ENCODE data around the gene UCHL1. TPM values are rescaled to one million over a fixed set of nuclear protein-coding genes. Genes with fewer than 3 reads are reported as not detected.

UCHL1 gene
- total RNA-seq, 6 donors from 2014 or later, result 2.4 to 10.8 (median 7.3) TPM

DNA sequence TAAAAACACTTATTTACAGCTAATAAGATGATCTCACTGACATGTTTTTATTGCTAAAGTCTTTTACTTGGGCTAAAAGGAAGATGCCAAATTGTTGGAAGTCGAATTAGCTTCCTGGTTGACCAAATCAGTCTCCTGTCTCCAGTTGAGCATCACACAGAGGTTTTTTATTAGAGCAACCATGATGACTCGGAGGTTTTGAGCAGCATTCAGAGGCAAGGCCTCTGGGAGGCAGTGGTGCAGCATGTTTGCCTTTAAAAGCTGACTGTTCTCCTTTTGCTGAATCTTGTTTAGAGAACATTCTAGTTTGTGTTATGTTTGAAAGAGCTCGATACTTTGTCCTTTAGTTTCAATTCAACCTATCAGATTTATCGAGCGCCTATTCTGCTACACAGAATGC lies 2.1 kb downstream of the UCHL1 start:
- DNase-seq (no peak), ATAC-seq (ENCODE audit: low FRiP score in 2 of 2) (peak in 1 of 2 donors; percentile 46)
- WGBS, 2 donors, result 74% methylated on average over 5 of the region's 5 CpGs
- no peak for TF ChIP-seq POLR2AphosphoS5 (IDR thresholded peaks at IDR 0.05)
- TF ChIP-seq, protein P1, sequence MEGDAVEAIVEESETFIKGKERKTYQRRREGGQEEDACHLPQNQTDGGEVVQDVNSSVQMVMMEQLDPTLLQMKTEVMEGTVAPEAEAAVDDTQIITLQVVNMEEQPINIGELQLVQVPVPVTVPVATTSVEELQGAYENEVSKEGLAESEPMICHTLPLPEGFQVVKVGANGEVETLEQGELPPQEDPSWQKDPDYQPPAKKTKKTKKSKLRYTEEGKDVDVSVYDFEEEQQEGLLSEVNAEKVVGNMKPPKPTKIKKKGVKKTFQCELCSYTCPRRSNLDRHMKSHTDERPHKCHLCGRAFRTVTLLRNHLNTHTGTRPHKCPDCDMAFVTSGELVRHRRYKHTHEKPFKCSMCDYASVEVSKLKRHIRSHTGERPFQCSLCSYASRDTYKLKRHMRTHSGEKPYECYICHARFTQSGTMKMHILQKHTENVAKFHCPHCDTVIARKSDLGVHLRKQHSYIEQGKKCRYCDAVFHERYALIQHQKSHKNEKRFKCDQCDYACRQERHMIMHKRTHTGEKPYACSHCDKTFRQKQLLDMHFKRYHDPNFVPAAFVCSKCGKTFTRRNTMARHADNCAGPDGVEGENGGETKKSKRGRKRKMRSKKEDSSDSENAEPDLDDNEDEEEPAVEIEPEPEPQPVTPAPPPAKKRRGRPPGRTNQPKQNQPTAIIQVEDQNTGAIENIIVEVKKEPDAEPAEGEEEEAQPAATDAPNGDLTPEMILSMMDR (IDR thresholded peaks at IDR 0.05), result peak in 2 of 6 experiments; percentile 30 to 39
- Histone ChIP-seq H3K27me3 (peaks cover 6 to 15% (median 13%) of the 10 kb centered on the region in 4 donors), H3K36me3 (no peaks in the 10 kb centered on the region), H3K4me1 (peaks cover 16 to 19% (median 16%) of the 10 kb centered on the region in 4 donors), H3K9me3 (no peaks in the 10 kb centered on the region), H3K27ac (no peak overlapping the region), H3K4me3 (no peak overlapping the region)

DNA sequence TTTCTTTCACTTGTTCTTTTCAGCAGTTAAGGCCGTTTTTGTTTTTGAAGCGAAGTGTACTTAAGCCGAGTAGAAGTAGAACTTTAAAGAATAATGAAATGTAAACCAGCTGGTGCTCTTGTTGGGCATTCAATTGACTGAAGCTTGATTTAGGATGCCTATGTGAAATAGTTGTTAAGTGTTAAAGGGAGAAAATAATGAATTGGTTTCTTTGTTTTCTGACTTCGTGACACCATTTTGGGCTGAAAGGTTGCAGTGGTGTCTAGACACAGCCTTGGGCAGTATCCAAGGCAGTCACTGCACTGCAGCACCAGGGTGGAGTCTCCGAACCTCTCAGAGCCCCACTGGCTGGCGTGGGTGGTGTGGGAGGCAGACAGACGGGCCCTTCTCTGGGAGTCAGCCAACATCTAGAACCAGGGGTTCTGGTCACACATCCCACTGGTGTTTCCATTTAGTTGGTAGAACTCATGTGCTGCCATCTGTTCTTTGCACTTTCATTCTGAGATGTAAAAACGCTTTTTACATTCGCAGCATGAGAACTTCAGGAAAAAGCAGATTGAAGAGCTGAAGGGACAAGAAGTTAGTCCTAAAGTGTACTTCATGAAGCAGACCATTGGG lies 3.5 kb downstream of the UCHL1 start:
- H3K36me3 ChIP-seq, result no peaks in the 10 kb centered on the region
- no peak for ATAC-seq (ENCODE audit: low FRiP score in 2 of 2)
- TF ChIP-seq POLR2AphosphoS5 (IDR thresholded peaks at IDR 0.05), result no peak
- no peak for TF ChIP-seq POLR2A (IDR thresholded peaks at IDR 0.05)
- TF ChIP-seq, protein P1 (IDR thresholded peaks at IDR 0.05), result no peak
- TF ChIP-seq EP300 (IDR thresholded peaks at IDR 0.05), result no peak
- no peak overlapping the region for H3K4me3 ChIP-seq
- WGBS, 2 donors, result 83 to 90% methylated on average over 9 of the region's 9 CpGs
- H3K4me1 ChIP-seq, result peaks cover 16 to 19% (median 16%) of the 10 kb centered on the region in 4 donors
- no peak overlapping the region for H3K27ac ChIP-seq
- H3K9me3 ChIP-seq, result no peaks in the 10 kb centered on the region
- peaks cover 6 to 15% (median 13%) of the 10 kb centered on the region in 4 donors for H3K27me3 ChIP-seq
- DNase-seq, result no peak

DNA sequence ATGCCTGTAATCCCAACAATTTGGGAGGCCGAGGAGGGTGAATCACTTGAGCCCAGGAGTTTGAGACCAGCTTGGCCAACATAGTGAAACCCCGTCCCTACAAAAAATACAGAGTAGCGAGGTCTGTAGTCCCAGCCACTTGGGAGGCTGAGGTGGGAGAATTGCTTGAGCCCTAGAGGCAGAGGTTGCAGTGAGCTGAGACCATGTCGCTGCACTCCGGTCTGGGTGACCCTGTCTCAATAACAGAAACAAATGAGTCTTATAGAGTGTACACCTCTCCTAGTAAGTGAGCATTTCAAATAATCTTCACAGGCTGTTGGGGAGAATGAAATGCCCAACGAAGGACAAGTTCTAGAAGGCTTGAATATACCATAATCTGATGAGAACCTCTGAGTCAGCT lies 5.5 kb downstream of the UCHL1 start:
- no peak for ATAC-seq (ENCODE audit: low FRiP score in 2 of 2)

DNA sequence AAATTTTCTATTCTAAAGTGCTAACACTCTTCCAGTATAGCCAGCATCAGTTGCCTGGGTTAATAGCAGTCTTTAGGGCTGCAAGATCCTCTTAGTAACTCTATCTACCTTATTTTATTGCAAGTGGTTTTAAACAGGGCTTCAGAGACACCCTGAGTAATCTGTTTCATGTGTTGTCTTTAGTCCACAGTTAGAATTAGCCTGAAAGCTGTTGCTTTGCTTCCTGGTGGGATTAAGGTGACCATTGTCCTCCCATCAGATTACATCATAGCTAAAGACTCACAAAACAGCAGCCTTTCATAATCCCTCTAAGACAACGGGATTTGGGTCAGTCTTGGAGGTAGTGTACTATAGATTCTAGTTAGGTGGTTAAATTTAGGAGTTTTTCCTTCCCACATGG lies 7.5 kb downstream of the UCHL1 start:
- Histone ChIP-seq H3K4me1 (no peaks in the 10 kb centered on the region), H3K36me3 (no peaks in the 10 kb centered on the region), H3K9me3 (no peaks in the 10 kb centered on the region), H3K27ac (no peak overlapping the region), H3K4me3 (no peak overlapping the region), H3K27me3 (no peaks in the 10 kb centered on the region)
- DNase-seq (no peak), ATAC-seq (ENCODE audit: low FRiP score in 2 of 2) (no peak)
- 64 to 79% methylated on average over 1 of the region's 1 CpG for WGBS, 2 donors
- TF ChIP-seq, protein P1 (IDR thresholded peaks at IDR 0.05), result no peak
- no peak for TF ChIP-seq POLR2A (IDR thresholded peaks at IDR 0.05)
- no peak for TF ChIP-seq EP300 (IDR thresholded peaks at IDR 0.05)
- no peak for TF ChIP-seq POLR2AphosphoS5 (IDR thresholded peaks at IDR 0.05)

More for the DNA sequence above, 5.5 kb downstream of the UCHL1 start:
- no peak overlapping the region for H3K27ac ChIP-seq
- H3K4me3 ChIP-seq, result no peak overlapping the region
- H3K4me1 ChIP-seq, result peaks cover 8 to 10% (median 9%) of the 10 kb centered on the region in 4 donors
- peaks cover 4 to 8% (median 6%) of the 10 kb centered on the region in 4 donors for H3K27me3 ChIP-seq
- TF ChIP-seq POLR2AphosphoS5 (IDR thresholded peaks at IDR 0.05), result no peak
- TF ChIP-seq, protein P1 (IDR thresholded peaks at IDR 0.05), result no peak
- no peak for TF ChIP-seq EP300 (IDR thresholded peaks at IDR 0.05)
- no peak for TF ChIP-seq POLR2A (IDR thresholded peaks at IDR 0.05)
- H3K9me3 ChIP-seq, result no peaks in the 10 kb centered on the region
- 93 to 94% methylated on average over 6 of the region's 6 CpGs for WGBS, 2 donors
- no peak for DNase-seq
- no peaks in the 10 kb centered on the region for H3K36me3 ChIP-seq

DNA sequence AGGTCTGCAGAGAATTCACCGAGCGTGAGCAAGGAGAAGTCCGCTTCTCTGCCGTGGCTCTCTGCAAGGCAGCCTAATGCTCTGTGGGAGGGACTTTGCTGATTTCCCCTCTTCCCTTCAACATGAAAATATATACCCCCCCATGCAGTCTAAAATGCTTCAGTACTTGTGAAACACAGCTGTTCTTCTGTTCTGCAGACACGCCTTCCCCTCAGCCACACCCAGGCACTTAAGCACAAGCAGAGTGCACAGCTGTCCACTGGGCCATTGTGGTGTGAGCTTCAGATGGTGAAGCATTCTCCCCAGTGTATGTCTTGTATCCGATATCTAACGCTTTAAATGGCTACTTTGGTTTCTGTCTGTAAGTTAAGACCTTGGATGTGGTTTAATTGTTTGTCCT lies 11.3 kb downstream of the UCHL1 start:
- no peaks in the 10 kb centered on the region for H3K36me3 ChIP-seq
- no peak for DNase-seq
- H3K4me3 ChIP-seq, result no peak overlapping the region
- no peak overlapping the region for H3K27ac ChIP-seq
- H3K9me3 ChIP-seq, result no peaks in the 10 kb centered on the region
- TF ChIP-seq, protein P1 (IDR thresholded peaks at IDR 0.05), result no peak
- TF ChIP-seq POLR2A (IDR thresholded peaks at IDR 0.05), result no peak
- TF ChIP-seq EP300 (IDR thresholded peaks at IDR 0.05), result no peak
- no peak for TF ChIP-seq POLR2AphosphoS5 (IDR thresholded peaks at IDR 0.05)
- WGBS, 2 donors, result 87 to 90% methylated on average over 7 of the region's 7 CpGs
- no peaks in the 10 kb centered on the region for H3K4me1 ChIP-seq
- H3K27me3 ChIP-seq, result no peaks in the 10 kb centered on the region
- ATAC-seq (ENCODE audit: low FRiP score in 2 of 2), result peak in 1 of 2 donors; percentile 46

Measured in upper lobe of left lung (tissue), 6 donors.